ENCODE data around the gene HDGF.

Gene HDGF

GRCh38 chr1:156725683-156726280, 25.7 kb downstream of the HDGF start:
- peak; percentile 86 for DNase-seq (ENCODE audit: low spot score)

- no peak for DNase-seq (ENCODE audit: low spot score)
Measured at GRCh38 chr1:156721535-156721934, 29.9 kb downstream of the HDGF start.

DNA sequence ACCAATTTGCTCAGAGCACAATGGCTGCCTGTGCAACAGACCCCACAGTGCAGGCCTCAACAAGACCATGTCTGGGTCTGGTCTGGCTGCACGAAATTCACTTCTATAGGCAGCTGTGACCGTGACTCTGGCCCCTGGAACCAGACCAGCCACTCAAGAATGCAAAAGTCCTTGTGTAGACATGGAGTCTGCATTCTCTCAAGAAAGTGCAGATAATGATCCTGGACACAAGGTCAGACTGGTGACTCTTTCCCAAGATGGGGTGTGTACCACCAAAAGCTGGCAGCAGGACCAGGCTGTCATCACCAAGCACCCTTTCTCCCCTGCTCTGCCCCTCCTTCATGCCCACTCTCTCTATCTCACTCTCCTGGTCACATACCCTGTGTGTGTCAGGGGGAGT, 30.3 kb downstream of the HDGF start:
- no peak for DNase-seq (ENCODE audit: low spot score)

DNA sequence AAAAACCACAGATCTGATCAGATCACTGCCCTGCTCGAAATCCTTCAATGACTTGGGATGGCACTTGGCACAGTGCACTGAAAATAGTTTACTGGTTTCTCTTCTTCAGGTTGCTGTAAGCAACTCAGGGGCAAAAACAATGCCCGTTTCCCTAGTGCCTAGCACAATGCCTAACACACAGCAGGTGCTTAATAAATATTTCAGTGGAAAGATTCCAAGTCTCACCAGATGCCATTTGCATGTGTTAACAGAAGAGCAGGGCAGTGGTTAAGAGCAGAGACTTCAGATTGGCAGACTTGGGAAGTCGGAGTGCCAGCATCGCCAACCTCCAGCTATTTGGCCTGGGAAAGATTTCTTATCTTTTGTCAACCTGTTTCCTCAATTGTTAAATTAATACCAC, 34.1 kb downstream of the HDGF start:
- DNase-seq (ENCODE audit: low spot score): no peak

GRCh38 chr1:156714830-156715229, 36.6 kb downstream of the HDGF start:
- no peak for DNase-seq (ENCODE audit: low spot score)

DNA sequence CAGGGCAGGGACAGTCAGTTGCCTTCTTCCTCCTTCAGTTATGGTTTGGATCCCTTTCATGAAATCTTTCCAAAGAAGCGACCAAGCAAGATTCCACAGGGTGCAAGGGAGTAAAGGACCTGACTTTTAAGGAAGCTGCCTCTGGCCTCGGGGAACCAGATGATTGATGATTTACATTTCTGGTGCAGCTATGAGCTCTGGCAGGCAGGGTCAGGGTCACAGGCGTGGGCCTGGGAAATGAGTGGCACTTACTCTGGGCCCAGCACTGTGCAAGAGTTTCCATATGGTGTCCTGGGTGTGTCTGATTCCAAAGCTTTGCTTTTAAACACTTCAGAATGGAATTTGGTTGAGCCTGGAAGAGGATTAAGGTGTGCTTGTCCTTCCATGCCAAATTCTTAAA, 38.8 kb downstream of the HDGF start:
- no peak for DNase-seq (ENCODE audit: low spot score)

DNA sequence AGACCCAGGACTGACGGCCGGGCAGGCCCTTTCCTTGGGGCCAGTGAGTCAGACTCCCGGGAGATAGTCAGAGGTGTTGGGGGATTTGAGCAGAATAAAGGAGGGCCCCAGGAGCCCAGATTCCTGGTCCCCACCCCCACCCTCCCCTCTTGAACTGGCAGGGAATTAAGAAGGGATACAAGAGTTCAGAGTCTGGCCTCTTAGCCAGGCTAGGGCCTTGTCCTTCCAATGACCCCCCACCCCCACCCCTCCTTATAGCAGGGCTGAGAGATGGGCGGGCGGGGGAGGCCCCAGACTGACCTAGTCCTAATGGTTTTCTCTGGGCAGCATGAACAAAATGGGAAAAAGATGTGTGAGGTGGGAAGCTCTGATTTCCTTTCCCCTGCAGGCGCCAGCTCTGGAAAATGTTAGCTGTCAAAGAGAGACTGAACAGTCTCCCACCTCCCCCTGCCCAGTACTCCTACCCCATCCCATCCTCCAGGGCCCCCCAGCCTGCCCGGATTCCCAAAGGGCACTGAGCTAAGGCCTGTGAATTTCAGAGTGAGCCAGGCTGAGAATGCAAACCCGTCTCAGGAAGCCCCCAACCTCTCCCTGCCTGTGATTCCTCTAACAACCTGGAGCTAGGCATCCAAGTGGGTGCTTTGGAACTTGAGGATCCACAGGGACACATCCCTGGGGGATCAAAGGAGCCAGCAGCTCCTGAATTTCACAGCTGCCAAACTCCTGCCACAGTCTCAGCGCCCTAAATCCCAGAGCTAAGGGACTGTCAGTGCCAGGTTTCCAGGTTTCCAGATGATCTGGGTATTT, 40.3 kb downstream of the HDGF start:
- DNase-seq (ENCODE audit: low spot score): no peak

DNA sequence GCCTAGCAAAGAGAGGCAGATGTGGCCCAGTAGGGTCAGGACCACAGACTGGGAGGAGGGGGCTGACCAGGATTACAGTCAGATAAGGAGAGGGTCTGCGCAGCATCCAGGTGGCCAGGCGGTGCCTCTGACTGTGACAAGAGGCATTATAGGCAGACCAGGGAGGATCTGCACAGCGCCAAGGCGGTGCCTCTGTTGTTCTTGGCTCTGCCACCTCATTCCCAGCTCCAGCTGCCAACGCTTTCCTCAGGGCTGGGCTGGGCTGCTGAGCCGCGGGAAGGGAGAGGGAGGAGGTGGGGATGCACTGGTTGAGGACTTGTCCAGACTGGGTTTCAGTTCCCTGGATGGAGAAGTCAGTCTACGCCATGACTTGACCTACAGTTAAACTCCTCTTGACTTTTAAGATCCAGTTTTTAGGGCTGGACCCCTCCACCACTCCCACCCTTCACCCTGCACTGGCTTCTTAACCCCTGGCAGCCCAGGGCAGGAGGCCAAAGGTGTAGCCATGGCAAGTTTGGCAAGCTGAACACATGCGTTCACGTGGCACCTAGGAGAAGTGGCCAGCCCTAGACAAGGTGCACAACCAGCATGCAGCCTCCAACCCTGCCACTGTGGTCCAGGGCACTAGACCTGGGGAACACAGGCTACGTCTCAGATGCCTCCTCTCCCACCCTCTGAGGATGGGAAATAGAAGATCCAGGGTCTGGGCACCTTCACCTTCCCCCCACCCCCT, 41.6 kb downstream of the HDGF start:
- DNase-seq (ENCODE audit: low spot score): no peak

DNA sequence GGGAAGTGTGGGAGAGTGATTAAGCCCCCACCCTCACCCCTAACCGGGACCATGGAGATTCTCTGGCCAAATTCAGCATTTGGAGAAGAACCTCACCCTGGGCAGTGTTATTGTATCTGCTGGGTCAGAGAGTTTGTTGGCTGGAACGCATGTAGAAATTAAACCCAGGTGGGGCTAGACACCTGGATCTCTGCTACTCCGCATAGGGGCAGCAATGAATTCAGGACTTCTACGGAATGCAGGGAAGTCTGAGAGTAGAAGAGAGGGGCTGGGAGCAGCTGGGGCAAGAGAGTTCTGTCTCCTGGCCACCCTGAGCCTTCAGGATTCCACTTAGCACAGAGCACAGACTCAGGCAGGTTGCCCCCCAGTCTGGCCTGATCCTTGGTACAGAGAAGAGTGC, 42.4 kb downstream of the HDGF start:
- DNase-seq (ENCODE audit: low spot score): no peak

DNA sequence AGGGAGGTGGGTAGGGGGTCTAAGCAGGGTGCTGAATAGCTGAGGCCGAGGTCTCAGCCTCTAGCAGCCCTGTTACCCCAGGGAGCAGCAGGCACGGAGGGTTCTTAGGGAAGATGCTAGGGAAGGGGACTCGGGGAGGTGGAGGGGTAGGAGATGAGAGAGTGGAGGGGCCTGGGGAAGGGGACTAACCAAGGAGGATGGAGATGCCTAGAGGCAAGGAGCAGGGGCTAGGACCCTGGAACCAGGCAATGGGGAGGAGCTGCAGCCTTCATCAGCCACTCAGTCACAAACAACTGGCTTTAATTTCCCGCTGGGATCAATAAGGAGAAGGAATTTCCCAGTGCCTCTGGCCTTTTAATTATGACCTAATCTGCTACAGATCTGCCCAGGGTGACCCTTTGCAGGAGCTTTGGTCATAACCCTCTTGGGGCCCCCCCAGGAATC, 43.2 kb downstream of the HDGF start:
- DNase-seq (ENCODE audit: low spot score): no peak

DNA sequence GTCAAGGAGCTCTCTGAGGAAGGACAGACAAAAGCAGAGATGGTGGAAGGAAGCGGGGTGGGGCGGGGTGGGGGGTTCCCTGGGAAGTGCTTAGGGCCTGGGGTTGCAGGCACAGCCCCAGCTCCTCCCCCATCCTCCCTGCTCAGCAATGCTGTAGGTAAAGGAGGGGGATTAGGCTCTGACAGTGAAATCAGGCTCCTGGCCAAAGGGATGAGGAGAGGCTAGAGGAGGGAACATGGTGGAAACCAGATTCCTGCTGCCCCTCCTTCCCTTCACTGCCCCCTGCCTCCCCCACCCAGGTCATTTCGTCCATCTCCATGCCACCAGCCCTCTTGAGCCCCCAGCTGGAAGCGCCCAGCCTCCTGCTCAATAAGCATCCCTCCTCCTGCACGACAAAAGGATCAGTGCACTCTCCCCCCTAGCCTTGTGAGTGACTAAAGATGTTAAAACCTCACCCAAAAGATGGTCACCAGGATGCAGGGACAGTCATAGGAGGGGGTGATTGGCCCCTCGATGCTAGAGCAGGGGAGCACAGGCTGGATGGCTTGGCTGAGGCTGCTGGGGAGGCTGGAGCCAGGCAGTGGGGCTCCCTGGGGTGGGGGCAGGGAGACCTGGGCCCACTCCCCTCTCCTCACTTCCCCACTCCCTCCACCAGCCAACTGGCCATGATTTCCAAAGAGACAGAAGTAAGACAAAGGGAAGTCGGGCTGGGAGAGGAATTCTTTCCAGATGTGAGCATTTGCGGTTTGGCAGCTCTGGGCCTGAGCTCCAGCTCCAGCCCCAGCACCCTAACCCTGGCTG, 43.9 kb downstream of the HDGF start:
- no peak for DNase-seq (ENCODE audit: low spot score)

- DNase-seq (ENCODE audit: low spot score): no peak
Measured at GRCh38 chr1:156706657-156707416, 44.6 kb downstream of the HDGF start.

- no peak for DNase-seq (ENCODE audit: low spot score)
Measured at GRCh38 chr1:156705918-156706656, 45.4 kb downstream of the HDGF start.

GRCh38 chr1:156705321-156705917, 46.1 kb downstream of the HDGF start, which contains the start of gene CRABP2:
Gene CRABP2 (minus strand): TSS chr1:156705583. CDS start chr1:156705446, 137 bp downstream.
- no peak for DNase-seq (ENCODE audit: low spot score)

GRCh38 chr1:156704930-156705320, 46.5 kb downstream of the HDGF start:
- peak; percentile 42 for DNase-seq (ENCODE audit: low spot score)

DNA sequence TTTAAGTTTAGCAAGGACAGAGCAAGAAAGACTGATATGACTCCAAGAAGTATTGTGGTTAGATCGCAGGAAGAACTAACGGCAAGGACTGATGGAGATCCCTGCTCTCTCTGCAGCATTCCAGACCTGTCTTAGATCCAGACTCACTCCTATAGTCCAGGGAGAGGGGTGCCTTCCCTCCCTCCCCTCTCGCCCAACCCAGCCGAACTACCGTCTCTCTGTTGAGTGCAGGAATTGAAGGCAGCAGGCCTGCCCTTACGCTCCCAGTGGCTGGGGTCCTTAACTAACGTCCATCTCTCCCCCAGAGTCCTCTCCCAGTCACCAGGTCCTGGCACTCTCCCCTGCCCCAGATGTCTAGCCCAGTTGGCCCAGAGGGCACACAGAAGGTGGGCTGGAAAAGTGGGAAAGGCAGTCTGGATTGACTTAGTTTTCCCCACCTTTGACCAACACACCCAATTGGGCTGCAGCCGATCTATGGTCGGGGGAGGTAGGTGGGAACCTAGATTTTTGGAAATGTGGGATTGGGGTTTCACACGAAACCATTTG, 47.2 kb downstream of the HDGF start:
- DNase-seq (ENCODE audit: low spot score): no peak

DNA sequence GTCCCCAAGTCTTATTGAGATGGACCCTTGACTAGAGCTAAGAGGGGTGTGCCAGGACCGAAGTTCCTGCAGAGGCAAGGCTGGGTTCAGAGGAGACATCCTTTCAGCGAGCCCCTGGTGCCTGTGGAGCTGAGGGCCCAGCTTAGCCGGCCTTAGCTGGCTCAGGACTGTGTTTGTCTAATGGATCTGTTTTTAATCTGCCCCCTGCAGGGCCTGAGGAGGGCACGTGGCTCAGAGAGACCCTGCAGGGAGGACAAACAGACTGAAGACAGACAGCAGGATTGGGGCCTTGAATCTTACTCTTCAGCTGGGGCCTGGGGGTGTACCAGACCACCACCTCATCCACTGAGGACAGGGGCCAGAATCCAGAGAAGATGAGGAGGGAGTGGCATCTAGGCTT, 47.7 kb downstream of the HDGF start:
- no peak for DNase-seq (ENCODE audit: low spot score)

DNA sequence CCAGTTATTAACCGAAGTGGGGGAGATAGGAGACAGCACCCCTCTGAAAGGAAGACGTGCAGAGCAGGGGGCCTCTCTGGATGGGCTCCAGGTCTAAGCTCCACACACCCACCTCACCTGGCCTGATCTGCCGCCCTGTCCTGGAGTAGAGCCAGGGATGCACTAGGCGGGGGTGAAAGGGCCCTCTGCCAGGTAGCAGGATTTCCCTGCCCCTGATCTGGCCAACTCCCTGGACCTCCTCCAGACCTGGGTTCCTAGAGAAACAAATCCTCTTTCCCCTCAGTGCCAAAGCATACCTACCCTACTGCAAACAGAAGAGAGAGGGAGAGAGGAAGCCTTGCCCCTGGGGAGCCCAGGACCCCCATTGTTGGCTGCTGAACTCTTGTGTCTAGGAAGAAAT, 48.1 kb downstream of the HDGF start:
- DNase-seq (ENCODE audit: low spot score): no peak

DNA sequence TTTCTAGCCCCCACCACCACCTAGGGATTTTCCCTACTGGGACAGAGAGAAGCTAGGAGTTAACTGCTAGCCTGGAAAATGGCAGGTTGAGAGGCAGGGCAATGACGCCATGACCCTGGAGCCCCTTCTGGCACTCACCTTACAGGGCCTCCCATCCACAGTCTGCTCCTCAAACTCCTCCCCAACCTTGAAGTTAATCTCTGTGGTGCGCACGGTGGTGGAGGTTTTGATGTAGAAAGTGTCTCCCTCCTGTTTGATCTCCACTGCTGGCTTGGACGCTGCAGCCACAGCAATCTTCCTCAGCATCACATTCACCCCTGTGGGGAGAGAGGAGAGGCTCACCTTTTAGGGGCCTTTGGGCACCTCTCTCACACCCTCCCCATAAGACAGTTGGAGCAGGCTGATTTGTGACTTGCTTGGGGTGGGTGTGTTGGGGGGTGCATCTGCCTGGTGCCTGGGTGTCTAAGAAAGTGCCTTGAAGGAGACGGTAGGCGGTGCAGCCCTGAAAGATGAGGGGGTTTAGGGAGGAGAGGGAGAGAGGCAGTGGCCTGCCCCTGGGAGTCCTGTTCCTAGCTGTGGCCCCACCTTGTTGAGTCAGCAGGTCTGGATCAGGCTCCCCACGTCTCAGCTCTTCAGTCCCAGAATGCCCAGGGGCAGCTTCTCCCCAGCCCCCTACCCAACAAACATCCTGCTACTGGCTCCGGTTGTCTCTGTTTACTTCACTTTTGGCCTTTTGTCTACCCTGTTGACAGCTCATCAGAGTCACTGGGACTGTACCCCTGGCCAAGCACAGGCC, 50.5 kb downstream of the HDGF start:
- DNase-seq (ENCODE audit: low spot score): no peak
